T-cell (primary cell): ENCODE data around the gene CLPTM1L. TPM values are rescaled to one million over a fixed set of nuclear protein-coding genes. Genes with fewer than 3 reads are reported as not detected.
"Not testable (repeated sequence)": the region's sequence is repeated elsewhere in the genome, so short reads cannot be mapped to it uniquely, and the experiment has no call there.

Source experiments
- ATAC-seq, 4 experiments: fragments of 200-7000 bp in 3 of 4; fragments of 150-1000 bp in 1 of 4; cut with Tn5 transposase; replicated peaks in 1 of 4; 1 replicate in 3 of 4; 2 replicates in 1 of 4; pipeline ENCODE4 v1.10.0; 2021; ENCODE audit warnings: moderate library complexity in 3 of 4, mild to moderate bottlenecking in 2 of 4, moderate number of reproducible peaks in 1 of 4
- CTCF ChIA-PET, 2 donors: fragments of 300-600 bp; sonication (Branson Sonifier 250); formaldehyde crosslinking; loops; one replicate each; lab custom pipeline; 2022; ENCODE audit warnings: antibody characterized with exemption in 2 of 2; lab: Charles Lee
- POLR2A ChIA-PET, 2 donors: fragments of 300-600 bp; sonication (Branson Sonifier 250); formaldehyde crosslinking; loops; one replicate each; lab custom pipeline; 2022; ENCODE audit warnings: antibody characterized with exemption in 2 of 2; lab: Charles Lee
- DNase-seq, 35 experiments: peaks; one replicate each; pipeline versions ENCODE4 v3.0.0 to v3.0.0-alpha.2; 2013 to 2023
- H3K27ac ChIP-seq: one replicate; pipeline ENCODE4 v1.5.1; 2013; ENCODE audit warnings: low read length
- H3K27me3 ChIP-seq, 2 experiments: replicated peaks in 1 of 2; 1 replicate in 1 of 2; 2 replicates in 1 of 2; pipeline versions ENCODE4 v1.6.1 to v1.7.0; 2013; ENCODE audit warnings: low read length in 1 of 2, mixed read lengths in 1 of 2; ENCODE audit not compliant: control insufficient read depth in 2 of 2, insufficient read depth in 2 of 2; ENCODE audit errors: extremely low read depth in 1 of 2
- H3K36me3 ChIP-seq, 2 donors: 1 replicate in 1 of 2; 2 replicates in 1 of 2; pipeline versions ENCODE4 v1.6.1 to v1.7.0; 2013; ENCODE audit warnings: low read length in 1 of 2; ENCODE audit not compliant: control insufficient read depth in 2 of 2, insufficient read depth in 1 of 2; ENCODE audit errors: extremely low read depth in 1 of 2
- H3K4me1 ChIP-seq, 2 experiments: 1 replicate in 1 of 2; 2 replicates in 1 of 2; pipeline versions ENCODE4 v1.6.1 to v1.7.0; 2013; ENCODE audit warnings: low read length in 2 of 2, mixed read lengths in 1 of 2; ENCODE audit not compliant: insufficient read depth in 2 of 2, control insufficient read depth in 1 of 2; ENCODE audit errors: extremely low read depth in 1 of 2
- H3K4me3 ChIP-seq, 2 donors: 1 replicate in 1 of 2; 2 replicates in 1 of 2; pipeline versions ENCODE4 v1.5.1 to v1.7.0; 2013; ENCODE audit warnings: mild to moderate bottlenecking in 2 of 2, low read length in 1 of 2, moderate library complexity in 1 of 2; ENCODE audit not compliant: control insufficient read depth in 1 of 2; ENCODE audit errors: extremely low read depth in 1 of 2
- H3K9me3 ChIP-seq: 2 replicates; pipeline ENCODE4 v1.7.0; 2013
- H3K27ac Mint-ChIP-seq, 2 donors: one replicate each; pipeline ENCODE4 v1.8.0; 2020 to 2021; ENCODE audit warnings: mild to moderate bottlenecking in 2 of 2, mixed read lengths in 2 of 2
- H3K27me3 Mint-ChIP-seq, 2 donors: one replicate each; pipeline ENCODE4 v1.8.0; 2021 to 2022; ENCODE audit warnings: mixed read lengths in 2 of 2
- H3K36me3 Mint-ChIP-seq: one replicate; pipeline ENCODE4 v1.8.0; 2021; ENCODE audit warnings: mixed read lengths
- H3K4me1 Mint-ChIP-seq, 3 donors: one replicate each; pipeline ENCODE4 v1.8.0; 2020 to 2022; ENCODE audit warnings: mixed read lengths in 3 of 3, mild to moderate bottlenecking in 1 of 3
- H3K4me3 Mint-ChIP-seq, 3 donors: one replicate each; pipeline ENCODE4 v1.8.0; 2020 to 2022; ENCODE audit warnings: mild to moderate bottlenecking in 3 of 3, mixed read lengths in 3 of 3, moderate library complexity in 3 of 3
- H3K9me3 Mint-ChIP-seq, 3 donors: one replicate each; pipeline ENCODE4 v1.8.0; 2020 to 2022; ENCODE audit warnings: mixed read lengths in 3 of 3
- WGBS: methylation state at CpG from one replicate; pipeline ENCODE4 v1.1.5; 2013; ENCODE audit warnings: missing lambda C conversion rate; ENCODE audit not compliant: insufficient coverage; 5-methylcytosine and 5-hydroxymethylcytosine counted together
- total RNA-seq, 35 experiments: library from RNA in 6 of 35; stranded (reverse) in 6 of 35; fragments of 120-200 nt in 1 of 35; gene quantifications; one replicate each; pipeline versions ENCODE4 v1.2.1 to v1.2.4 and lab custom pipeline; 2013 to 2026

CLPTM1L gene
- total RNA-seq, 5 donors from 2014 or later (not counting 1 experiment from before 2014, with no cell fraction given) = 70.9 to 91.0 (median 82.1) TPM

- POLR2A ChIA-PET, DNase-seq, H3K9me3 Mint-ChIP-seq, H3K27me3 ChIP-seq, H3K4me3 Mint-ChIP-seq, H3K27me3 Mint-ChIP-seq, ATAC-seq, H3K4me1 ChIP-seq, H3K4me3 ChIP-seq, H3K27ac ChIP-seq, H3K9me3 ChIP-seq: not testable (repeated sequence)
- H3K36me3 Mint-ChIP-seq = peaks cover 37% of the 10 kb centered on the region
- H3K4me1 Mint-ChIP-seq = peaks cover 8 to 25% (median 10%) of the 10 kb centered on the region in 3 donors
- H3K27ac Mint-ChIP-seq = peak overlapping the region; percentile 24 to 74
- CTCF ChIA-PET = interaction anchor here in 1 of 2 donors (0.9 kb wide), 1 partner anchor 126 kb away, joined by 3 read pairs; no protein-coding TSS in a partner anchor
- H3K36me3 ChIP-seq = peaks cover 34 to 66% of the 10 kb centered on the region in 2 donors
- 90% methylated on average over 7 of the region's 7 CpGs for WGBS
These were observed 16.4 kb downstream of the CLPTM1L start for GRCh38 chr5:1328237-1329110.

- H3K27me3 ChIP-seq, H3K27ac ChIP-seq, H3K4me3 ChIP-seq, H3K27me3 Mint-ChIP-seq, H3K27ac Mint-ChIP-seq, H3K9me3 ChIP-seq, H3K4me3 Mint-ChIP-seq, ATAC-seq, H3K4me1 ChIP-seq, H3K9me3 Mint-ChIP-seq, DNase-seq: not testable (repeated sequence)
- H3K36me3 ChIP-seq = peaks cover 38 to 66% of the 10 kb centered on the region in 2 donors
- 93% methylated on average over 6 of the region's 6 CpGs for WGBS
- CTCF ChIA-PET = interaction anchor here in 1 of 2 donors (0.9 kb wide), 1 partner anchor 14 kb away, joined by 4 read pairs; no protein-coding TSS in a partner anchor
- H3K36me3 Mint-ChIP-seq = peaks cover 31% of the 10 kb centered on the region
- POLR2A ChIA-PET = interaction anchor here (0.7 kb wide), 2 partner anchors 69 to 295 kb away, joined by 4 read pairs; no protein-coding TSS in a partner anchor
- H3K4me1 Mint-ChIP-seq = peaks cover 8 to 25% (median 10%) of the 10 kb centered on the region in 3 donors
These were observed 17.8 kb downstream of the CLPTM1L start for GRCh38 chr5:1326901-1327756.

GRCh38 chr5:1326532-1326875, 18.4 kb downstream of the CLPTM1L start:
- peaks cover 33% of the 10 kb centered on the region for H3K36me3 Mint-ChIP-seq
- DNase-seq, H3K27me3 ChIP-seq, ATAC-seq, H3K27me3 Mint-ChIP-seq, H3K27ac Mint-ChIP-seq, H3K4me3 ChIP-seq, H3K9me3 Mint-ChIP-seq, H3K27ac ChIP-seq, H3K4me3 Mint-ChIP-seq, H3K9me3 ChIP-seq, H3K4me1 ChIP-seq: not testable (repeated sequence)
- ChIA-PET CTCF (interaction anchor here in 1 of 2 donors (0.9 kb wide), 1 partner anchor 14 kb away, joined by 4 read pairs; no protein-coding TSS in a partner anchor), POLR2A (interaction anchor here (0.7 kb wide), 2 partner anchors 70 to 296 kb away, joined by 4 read pairs; no protein-coding TSS in a partner anchor)
- peaks cover 34 to 66% of the 10 kb centered on the region in 2 donors for H3K36me3 ChIP-seq
- peaks cover 7 to 25% (median 8%) of the 10 kb centered on the region in 3 donors for H3K4me1 Mint-ChIP-seq
- WGBS = 92% methylated on average over 5 of the region's 5 CpGs

GRCh38 chr5:1325870-1326531, 18.9 kb downstream of the CLPTM1L start:
- Mint-ChIP-seq H3K27ac (no peak overlapping the region), H3K27me3 (no peaks in the 10 kb centered on the region), H3K4me3 (no peak overlapping the region), H3K9me3 (no peaks in the 10 kb centered on the region), H3K4me1 (peaks cover 7 to 25% (median 8%) of the 10 kb centered on the region in 3 donors), H3K36me3 (peaks cover 36% of the 10 kb centered on the region)
- ChIA-PET CTCF (interaction anchor here in 1 of 2 donors (0.9 kb wide), 1 partner anchor 15 kb away, joined by 4 read pairs; no protein-coding TSS in a partner anchor), POLR2A (interaction anchor here in 1 of 2 donors (0.7 kb wide), 1 partner anchor 296 kb away, joined by 4 read pairs; no protein-coding TSS in a partner anchor)
- no peak for ATAC-seq
- no peaks in the 10 kb centered on the region for H3K4me1 ChIP-seq
- no peaks in the 10 kb centered on the region for H3K9me3 ChIP-seq
- H3K4me3 ChIP-seq = no peak overlapping the region
- DNase-seq = no peak
- H3K27ac ChIP-seq = no peak overlapping the region
- WGBS = 91% methylated on average over 21 of the region's 22 CpGs
- H3K36me3 ChIP-seq = peaks cover 29 to 68% of the 10 kb centered on the region in 2 donors
- H3K27me3 ChIP-seq = no peaks in the 10 kb centered on the region

GRCh38 chr5:1325191-1325741, 19.6 kb downstream of the CLPTM1L start:
- peaks cover 36% of the 10 kb centered on the region for H3K36me3 Mint-ChIP-seq
- H3K4me1 Mint-ChIP-seq = peaks cover 7 to 25% (median 8%) of the 10 kb centered on the region in 3 donors
- ATAC-seq = no peak
- Histone ChIP-seq H3K27ac (no peak overlapping the region), H3K36me3 (peaks cover 21 to 68% of the 10 kb centered on the region in 2 donors), H3K4me3 (no peak overlapping the region), H3K27me3 (no peaks in the 10 kb centered on the region), H3K4me1 (no peaks in the 10 kb centered on the region), H3K9me3 (no peaks in the 10 kb centered on the region)
- H3K27ac Mint-ChIP-seq = no peak overlapping the region
- no peaks in the 10 kb centered on the region for H3K9me3 Mint-ChIP-seq
- CTCF ChIA-PET = no interaction called here
- POLR2A ChIA-PET = no interaction called here
- 96% methylated on average over 17 of the region's 17 CpGs for WGBS
- no peak overlapping the region for H3K4me3 Mint-ChIP-seq
- DNase-seq = no peak
- H3K27me3 Mint-ChIP-seq = no peaks in the 10 kb centered on the region
